Activated CD8-positive, alpha-beta T cell treated with anti-CD3 and anti-CD28 coated beads for 36 hours (primary cell): ENCODE data around the gene GNAT1. TPM values are rescaled to one million over a fixed set of nuclear protein-coding genes. Genes with fewer than 3 reads are reported as not detected.

ENCODE experiments used
- ATAC-seq: fragments of 200-7000 bp; cut with Tn5 transposase; one replicate; pipeline ENCODE4 v1.10.0; 2021; ENCODE audit warnings: mild to moderate bottlenecking, moderate library complexity
- CTCF ChIA-PET: fragments of 350-600 bp; sonication (Branson Sonifier 250); formaldehyde crosslinking; loops from one replicate; lab custom pipeline; 2021; ENCODE audit warnings: antibody characterized with exemption; lab: Charles Lee
- POLR2A ChIA-PET: fragments of 350-600 bp; sonication (Branson Sonifier 250); formaldehyde crosslinking; loops from one replicate; lab custom pipeline; 2021; ENCODE audit warnings: antibody characterized with exemption; lab: Charles Lee
- DNase-seq: peaks from one replicate; pipeline ENCODE4 v3.0.0-alpha.2; 2020
- H3K27ac Mint-ChIP-seq: one replicate; pipeline ENCODE4 v1.8.0; 2021; ENCODE audit warnings: mild to moderate bottlenecking, mixed read lengths
- H3K27me3 Mint-ChIP-seq: one replicate; pipeline ENCODE4 v1.8.0; 2021; ENCODE audit warnings: mixed read lengths
- H3K36me3 Mint-ChIP-seq: one replicate; pipeline ENCODE4 v1.8.0; 2021; ENCODE audit warnings: low read depth, mixed read lengths
- H3K4me1 Mint-ChIP-seq: one replicate; pipeline ENCODE4 v1.8.0; 2021; ENCODE audit warnings: low read depth, mixed read lengths
- H3K4me3 Mint-ChIP-seq: one replicate; pipeline ENCODE4 v1.8.0; 2021; ENCODE audit warnings: mild to moderate bottlenecking, moderate library complexity, mixed read lengths
- H3K9me3 Mint-ChIP-seq: one replicate; pipeline ENCODE4 v1.8.0; 2021; ENCODE audit warnings: mixed read lengths
- CTCF ChIP-seq: fragments of 200-600 bp; IDR thresholded peaks from one replicate; pipeline ENCODE4 v1.8.0; 2022; ENCODE audit warnings: antibody characterized with exemption, mild to moderate bottlenecking
- intact Hi-C: fragments of 100-400 bp; cut with micrococcal nuclease; formaldehyde crosslinking; loops from one replicate; pipeline ENCODE4 v1.10.0; 2022
- total RNA-seq, 2 experiments: library from RNA; stranded (reverse); gene quantifications; one replicate each; pipeline ENCODE4 v1.2.3, GENCODE V29; 2021

The GNAT1 gene
- total RNA-seq, 2 experiments from 2014 or later = 0.11 to 0.23 TPM

- no peak for TF ChIP-seq CTCF
- Mint-ChIP-seq H3K4me3 (no peak overlapping the region), H3K36me3 (no peaks in the 10 kb centered on the region), H3K4me1 (no peaks in the 10 kb centered on the region), H3K27ac (no peak overlapping the region), H3K9me3 (no peaks in the 10 kb centered on the region), H3K27me3 (no peaks in the 10 kb centered on the region)
- CTCF ChIA-PET = interaction anchor here (1.1 to 7.3 kb wide), 5 partner anchors 8 to 38 kb away, joined by 3 to 93 read pairs (median 3); no protein-coding TSS in a partner anchor
- DNase-seq (no peak), ATAC-seq (no peak)
- intact Hi-C loops = no loop called here
- POLR2A ChIA-PET = interaction anchor here (0.9 kb wide), 1 partner anchor 19 kb away, joined by 3 read pairs; no protein-coding TSS in a partner anchor
Observed at GRCh38 chr3:50218448-50218847, 27.0 kb downstream of the GNAT1 start.

GRCh38 chr3:50219285-50219684 is 27.9 kb downstream of the GNAT1 start:
- no peaks in the 10 kb centered on the region for H3K36me3 Mint-ChIP-seq
- TF ChIP-seq CTCF = no peak
- ChIA-PET POLR2A (interaction anchor here (0.7 to 1.7 kb wide), 2 partner anchors 23 to 25 kb away, joined by 3 read pairs; no protein-coding TSS in a partner anchor), CTCF (interaction anchor here (1.1 to 7.3 kb wide), 4 partner anchors 9 to 28 kb away, joined by 3 to 93 read pairs (median 4); no protein-coding TSS in a partner anchor)
- H3K9me3 Mint-ChIP-seq = no peaks in the 10 kb centered on the region
- peaks cover 2% of the 10 kb centered on the region for H3K27me3 Mint-ChIP-seq
- intact Hi-C loops = no loop called here
- H3K4me1 Mint-ChIP-seq = no peaks in the 10 kb centered on the region
- no peak for ATAC-seq
- no peak for DNase-seq
- no peak overlapping the region for H3K27ac Mint-ChIP-seq
- no peak overlapping the region for H3K4me3 Mint-ChIP-seq

- H3K27me3 Mint-ChIP-seq = peaks cover 2% of the 10 kb centered on the region
- no peaks in the 10 kb centered on the region for H3K36me3 Mint-ChIP-seq
- no peaks in the 10 kb centered on the region for H3K9me3 Mint-ChIP-seq
- CTCF ChIA-PET = interaction anchor here (0.9 to 7.3 kb wide), 5 partner anchors 8 to 55 kb away, joined by 3 to 93 read pairs (median 5); no protein-coding TSS in a partner anchor
- intact Hi-C loops = no loop called here
- TF ChIP-seq CTCF = no peak
- no peak for DNase-seq
- ATAC-seq = no peak
- POLR2A ChIA-PET = interaction anchor here (1.1 to 1.7 kb wide), 2 partner anchors 25 to 100 kb away, joined by 3 read pairs; no protein-coding TSS in a partner anchor
- no peak overlapping the region for H3K4me3 Mint-ChIP-seq
- no peaks in the 10 kb centered on the region for H3K4me1 Mint-ChIP-seq
- H3K27ac Mint-ChIP-seq = no peak overlapping the region
Observed at GRCh38 chr3:50220109-50220508, 28.7 kb downstream of the GNAT1 start.

- ATAC-seq (peak; percentile 57), DNase-seq (peak; percentile 12)
- Mint-ChIP-seq H3K9me3 (no peaks in the 10 kb centered on the region), H3K4me1 (peaks cover 7% of the 10 kb centered on the region), H3K27me3 (peaks cover 4% of the 10 kb centered on the region), H3K27ac (no peak overlapping the region), H3K36me3 (no peaks in the 10 kb centered on the region), H3K4me3 (no peak overlapping the region)
- no peak for TF ChIP-seq CTCF
- intact Hi-C loops = no loop called here
- POLR2A ChIA-PET = interaction anchor here (1.1 to 1.5 kb wide), 3 partner anchors 26 to 126 kb away, joined by 3 to 6 read pairs (median 3); no protein-coding TSS in a partner anchor
- CTCF ChIA-PET = interaction anchor here (0.9 to 7.3 kb wide), 7 partner anchors 9 to 54 kb away, joined by 3 to 93 read pairs (median 4); no protein-coding TSS in a partner anchor
Observed at GRCh38 chr3:50221051-50221410, 29.6 kb downstream of the GNAT1 start.

- DNase-seq = peak; percentile 22
- Mint-ChIP-seq H3K4me3 (no peak overlapping the region), H3K9me3 (no peaks in the 10 kb centered on the region), H3K4me1 (peaks cover 10% of the 10 kb centered on the region), H3K27me3 (peaks cover 4% of the 10 kb centered on the region), H3K27ac (no peak overlapping the region), H3K36me3 (no peaks in the 10 kb centered on the region)
- no peak for ATAC-seq
- TF ChIP-seq CTCF = no peak
- intact Hi-C loops = no loop called here
- ChIA-PET POLR2A (interaction anchor here (1.1 to 1.5 kb wide), 3 partner anchors 27 to 127 kb away, joined by 3 to 6 read pairs (median 3); no protein-coding TSS in a partner anchor), CTCF (interaction anchor here (0.9 to 7.3 kb wide), 8 partner anchors 20 to 53 kb away, joined by 3 to 93 read pairs (median 4); no protein-coding TSS in a partner anchor)
Observed at GRCh38 chr3:50221411-50222168, 30.2 kb downstream of the GNAT1 start.
